ENCODE measurements around the gene TRIP10. TPM values are rescaled to one million over a fixed set of nuclear protein-coding genes. Genes with fewer than 3 reads are reported as not detected.
"Not testable (repeated sequence)": the region's sequence is repeated elsewhere in the genome, so short reads cannot be mapped to it uniquely, and the experiment has no call there.

Gene TRIP10
- total RNA-seq, 1 donor: 8.3 TPM

- DNase-seq (ENCODE audit: low read depth in 2 of 3, low spot score in 2 of 3): no peak
These were observed 51.8 kb downstream of the TRIP10 start for GRCh38 chr19:6791237-6791636.

DNA sequence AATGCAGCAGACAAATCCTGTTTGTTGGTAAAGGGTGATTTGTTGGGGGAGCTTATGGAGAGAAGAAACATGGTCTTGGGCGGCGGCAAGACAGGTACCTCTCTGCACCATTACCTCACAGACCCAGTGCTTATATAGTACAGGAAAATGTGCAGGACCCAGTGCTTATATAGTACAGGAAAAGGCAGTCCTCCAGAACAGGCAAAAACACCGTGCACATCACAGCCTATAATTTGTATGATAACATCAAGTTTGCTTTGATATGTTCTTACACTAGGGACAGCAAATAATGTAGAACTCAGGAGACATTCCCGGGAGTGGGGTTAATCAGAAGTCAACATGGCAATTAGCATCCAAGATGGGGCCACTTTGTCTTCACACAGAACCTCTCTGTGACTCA lies 53.9 kb downstream of the TRIP10 start:
- no peak for DNase-seq (ENCODE audit: low read depth in 2 of 3, low spot score in 2 of 3)

- no peak for DNase-seq (ENCODE audit: low read depth in 2 of 3, low spot score in 2 of 3)
These were observed 54.5 kb downstream of the TRIP10 start for GRCh38 chr19:6793973-6794372.

- no peak for DNase-seq (ENCODE audit: low read depth in 2 of 3, low spot score in 2 of 3)
These were observed 55.4 kb downstream of the TRIP10 start for GRCh38 chr19:6794686-6795431.

GRCh38 chr19:6796278-6796677 lies 56.8 kb downstream of the TRIP10 start:
- DNase-seq (ENCODE audit: low read depth in 2 of 3, low spot score in 2 of 3): no peak

DNA sequence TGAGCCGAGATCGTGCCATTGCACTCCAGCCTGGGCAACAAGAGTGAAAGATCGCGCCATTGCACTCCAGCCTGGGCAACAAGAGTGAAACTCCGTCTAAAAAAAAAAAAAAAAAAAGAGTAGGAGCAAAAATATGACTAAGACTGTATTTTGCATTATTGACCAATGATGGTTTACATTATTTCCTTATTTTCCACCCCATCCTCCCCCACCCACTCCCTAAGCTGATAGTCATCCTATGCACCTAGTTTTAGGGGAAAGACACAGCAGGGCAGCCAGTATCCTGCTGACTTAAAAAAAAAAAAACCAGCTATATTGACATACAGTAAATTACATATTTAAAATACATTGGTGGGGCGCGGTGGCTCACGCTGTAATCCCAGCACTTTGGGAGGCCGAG lies 58.2 kb downstream of the TRIP10 start:
- no peak for DNase-seq (ENCODE audit: low read depth in 2 of 3, low spot score in 2 of 3)

DNA sequence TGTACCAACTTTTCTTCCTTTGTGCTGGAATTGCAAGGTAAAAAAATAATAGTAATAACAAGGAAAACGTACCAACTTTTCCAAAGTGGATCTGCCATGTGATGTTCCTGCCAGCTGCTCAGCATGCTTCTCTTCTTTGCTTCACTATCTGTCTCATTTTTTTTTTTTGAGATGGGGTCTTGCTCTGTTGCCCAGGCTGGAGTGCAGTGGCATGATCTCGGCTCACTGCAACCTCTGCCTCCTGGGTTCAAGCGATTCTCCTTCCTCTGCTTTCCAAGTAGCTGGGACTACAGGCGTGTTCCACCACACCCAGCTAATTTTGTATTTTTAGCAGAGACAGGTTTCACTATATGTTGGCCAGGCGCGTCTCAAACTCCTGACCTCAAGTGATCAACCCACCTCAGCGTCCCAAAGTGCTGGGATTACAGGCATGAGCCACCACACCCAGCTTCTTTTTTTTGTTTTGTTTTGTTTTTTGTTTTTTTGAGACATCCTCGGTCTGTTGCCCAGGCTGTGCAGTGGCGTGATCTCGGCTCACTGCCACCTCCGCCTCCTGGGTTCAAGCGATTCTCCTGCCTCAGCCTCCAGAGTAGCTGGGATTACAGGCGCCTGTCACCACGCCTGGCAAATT lies 60.8 kb downstream of the TRIP10 start:
- not testable (repeated sequence) for DNase-seq (ENCODE audit: low read depth in 2 of 3, low spot score in 2 of 3)

DNA sequence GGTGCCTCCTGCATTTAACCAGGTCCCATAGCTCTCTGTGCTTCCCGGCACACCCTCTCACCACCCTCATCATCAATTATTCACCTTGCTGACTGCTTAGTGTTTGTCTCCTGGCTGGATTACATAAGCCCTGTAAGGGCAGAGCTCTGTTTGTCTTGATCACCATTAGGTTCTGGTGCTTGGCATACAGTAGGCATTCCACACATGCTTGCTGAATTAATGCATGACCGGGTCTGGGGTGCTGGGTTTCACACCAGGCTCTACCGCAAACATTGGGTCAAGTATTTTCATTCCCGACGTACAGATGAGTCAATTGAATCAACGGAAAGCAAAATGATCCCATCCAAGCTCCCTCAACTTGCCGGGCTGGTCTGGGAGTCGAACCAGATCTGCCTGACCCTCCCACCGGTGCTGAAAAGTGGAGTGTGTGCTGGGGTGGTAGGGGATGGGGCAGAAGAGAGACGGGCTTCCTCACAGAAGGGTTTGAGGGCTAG lies 61.6 kb downstream of the TRIP10 start:
- DNase-seq (ENCODE audit: low read depth in 2 of 3, low spot score in 2 of 3): peak in 1 of 3 donors; percentile 13

Other genes starting within 250 kb of the TRIP10 start
- 7.0 TPM for gene TUBB4A, start 237.4 kb upstream of the TRIP10 start, total RNA-seq
- 2.2 TPM for gene TNFSF9, start 208.7 kb upstream of the TRIP10 start, total RNA-seq
- 0.27 TPM for gene CD70, start 148.5 kb upstream of the TRIP10 start, total RNA-seq
- 0.27 TPM for gene TNFSF14, start 69.5 kb upstream of the TRIP10 start, total RNA-seq
- under 0.01 TPM for gene C3, start 19.0 kb upstream of the TRIP10 start, total RNA-seq
- 45.8 TPM for gene GPR108, start 2.1 kb upstream of the TRIP10 start, total RNA-seq
- gene SH2D3A, start 27.8 kb downstream of the TRIP10 start, total RNA-seq: 8.9 TPM
- 77.0 TPM for gene VAV1, start 33.0 kb downstream of the TRIP10 start, total RNA-seq
- gene ADGRE1, start 147.9 kb downstream of the TRIP10 start, total RNA-seq: 44.7 TPM

Data from hematopoietic multipotent progenitor cell (in vitro differentiated cells).